Measurements from ENCODE around the gene PLGRKT.
"Not testable (repeated sequence)": the region's sequence is repeated elsewhere in the genome, so short reads cannot be mapped to it uniquely, and the experiment has no call there.

The PLGRKT gene

GRCh38 chr9:5437254-5438216, at the start of gene PLGRKT:
TSS of gene PLGRKT (minus strand) at chr9:5437925. CDS start at chr9:5431977, 5,948 bp downstream.
- DNase-seq: peak; percentile 86

DNA sequence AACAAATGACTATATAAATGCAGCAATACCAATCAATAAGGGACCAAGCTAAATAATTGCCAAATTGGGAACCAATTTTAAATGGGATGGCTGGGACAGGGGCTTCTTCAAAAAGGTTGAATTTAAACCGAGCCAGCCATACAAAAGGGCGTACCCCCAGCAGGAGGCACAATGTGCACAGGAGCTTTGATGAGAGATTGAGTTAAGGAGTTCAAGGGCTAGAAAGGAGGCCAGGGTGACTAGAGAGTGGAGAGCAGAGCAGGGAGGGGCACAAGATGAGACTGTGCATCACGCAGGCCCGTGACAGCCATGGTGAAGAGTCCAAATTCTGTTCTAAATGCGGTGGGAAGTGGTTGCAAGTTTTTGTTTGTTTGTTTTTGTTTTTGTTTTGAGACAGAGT, 49.3 kb upstream of the PLGRKT start:
- no peak for DNase-seq

DNA sequence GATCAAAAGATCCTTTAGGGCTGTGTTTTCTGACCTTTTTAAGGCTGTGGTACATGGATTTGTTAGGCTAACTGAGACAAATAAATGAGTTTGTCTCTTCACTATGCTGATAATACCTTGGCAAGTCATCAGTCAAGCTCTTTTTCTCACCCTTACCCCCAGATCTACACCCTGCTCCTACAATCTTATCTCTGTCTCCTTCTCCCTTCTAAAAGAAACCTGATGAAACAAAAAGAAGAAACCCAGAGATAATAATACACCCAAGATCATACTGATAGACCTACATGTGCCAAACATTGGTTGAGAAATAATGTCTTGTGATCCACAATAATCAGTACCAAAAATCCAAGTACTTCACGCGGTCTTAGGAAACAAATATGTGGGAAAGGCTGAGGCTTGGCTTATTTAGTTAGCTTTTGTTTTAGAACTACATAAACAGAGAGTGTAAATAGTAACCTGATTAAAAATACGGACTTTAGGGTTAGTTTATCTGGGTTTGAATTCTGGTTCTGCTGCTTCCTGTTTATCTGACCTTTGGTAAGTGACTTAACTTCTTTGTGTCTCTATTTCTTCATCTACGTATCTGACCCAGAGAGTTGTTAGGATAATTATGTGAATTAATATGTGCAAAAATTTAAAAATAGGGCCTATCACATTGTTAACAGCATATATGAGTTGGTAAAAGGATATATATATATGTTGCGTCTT, 47.8 kb upstream of the PLGRKT start:
- no peak for DNase-seq

DNA sequence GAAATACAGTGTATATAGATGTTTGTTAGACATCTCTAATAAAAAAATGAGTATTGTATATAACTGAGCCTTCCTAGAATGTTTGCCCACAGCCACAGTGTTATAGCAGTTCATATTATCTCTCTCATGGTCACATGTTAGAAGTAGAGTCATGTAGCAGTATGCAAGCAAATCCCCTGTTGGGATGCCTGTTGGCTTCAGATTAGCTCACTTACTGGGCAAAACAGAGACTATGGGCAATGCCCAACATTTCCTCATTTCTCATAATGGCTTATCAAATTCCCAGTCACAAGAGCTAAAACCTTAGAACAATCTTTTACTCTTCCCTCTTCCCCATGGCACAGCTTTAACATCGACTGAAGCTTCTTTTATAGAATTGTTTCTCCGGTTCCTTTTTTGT, 45.6 kb upstream of the PLGRKT start:
- no peak for DNase-seq

GRCh38 chr9:5482194-5482593, 44.5 kb upstream of the PLGRKT start:
- DNase-seq: no peak

GRCh38 chr9:5481322-5482040, 43.8 kb upstream of the PLGRKT start:
- DNase-seq: no peak

DNA sequence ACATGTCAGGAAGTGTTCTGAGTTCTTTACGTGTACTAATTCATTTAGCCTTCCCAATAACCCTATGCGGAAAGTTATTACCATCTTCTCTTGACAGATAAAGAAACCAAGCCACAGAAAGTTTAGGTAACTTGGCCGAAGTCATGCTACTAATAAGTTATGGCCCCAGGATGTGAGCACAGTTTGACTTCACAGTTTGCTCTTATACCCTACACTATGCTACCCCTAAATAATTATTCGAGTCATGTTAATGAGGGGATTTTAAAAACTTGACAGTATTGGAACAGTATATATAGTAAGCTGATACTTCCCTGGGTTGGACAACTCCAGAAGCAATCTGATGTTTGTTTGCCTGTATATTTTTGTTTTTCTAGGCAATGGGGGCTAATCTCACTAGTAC, 43.2 kb upstream of the PLGRKT start:
- DNase-seq: no peak

DNA sequence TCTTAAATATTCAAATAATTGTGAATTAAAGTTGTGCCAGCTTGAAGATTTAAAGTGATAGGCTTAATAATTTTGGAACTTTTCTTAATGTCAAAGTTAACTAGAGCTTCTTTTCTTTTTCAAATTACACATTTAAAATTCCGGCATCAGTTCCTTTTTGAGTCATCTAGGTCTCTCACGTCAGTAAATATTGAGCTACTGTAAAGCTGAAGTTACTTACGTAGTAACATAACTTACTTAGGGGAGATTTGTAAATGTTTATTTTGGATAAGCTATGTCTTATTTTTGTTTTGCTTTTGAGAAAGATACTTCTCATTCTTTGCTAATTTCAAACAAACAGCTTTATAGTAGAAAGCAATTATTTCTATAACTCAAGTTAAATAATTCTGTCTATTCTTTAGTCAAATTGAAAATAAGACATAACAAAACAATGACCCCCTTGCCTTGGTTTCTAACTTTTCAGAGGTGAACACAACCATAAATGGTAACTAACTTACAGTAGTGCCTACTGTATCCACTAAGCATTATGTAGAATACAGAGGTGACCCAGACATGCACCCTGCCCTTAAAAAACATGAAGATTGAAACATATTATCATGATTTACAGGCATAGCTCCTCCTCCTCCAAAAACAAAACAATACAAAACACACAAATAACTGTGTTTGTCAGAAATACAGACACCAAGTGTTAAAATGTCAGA, 42.4 kb upstream of the PLGRKT start:
- no peak for DNase-seq

GRCh38 chr9:5478206-5478605, 40.5 kb upstream of the PLGRKT start:
- no peak for DNase-seq

- not testable (repeated sequence) for DNase-seq
Observed at GRCh38 chr9:5475611-5476010, 37.9 kb upstream of the PLGRKT start.

DNA sequence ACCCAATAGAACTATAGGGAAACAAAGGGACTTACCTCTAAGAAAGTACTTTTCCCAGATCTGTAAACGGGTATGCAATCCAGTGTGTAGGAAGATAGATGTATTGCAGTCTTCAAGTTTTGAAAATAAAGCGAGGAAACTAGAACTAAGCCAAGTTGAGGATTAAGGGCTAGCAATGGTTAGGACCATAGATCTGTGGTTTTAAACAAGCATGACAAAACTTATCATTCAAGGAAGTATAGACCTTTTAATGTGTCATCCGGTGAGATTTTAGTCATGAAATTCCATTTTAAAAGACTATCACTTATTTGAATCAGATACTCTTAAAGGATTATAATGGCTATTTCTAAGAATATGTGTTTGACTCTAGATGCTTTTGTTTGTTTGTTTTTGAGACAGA, 33.1 kb upstream of the PLGRKT start:
- no peak for DNase-seq

- DNase-seq: no peak
Observed at GRCh38 chr9:5470122-5470521, 32.4 kb upstream of the PLGRKT start.

DNA sequence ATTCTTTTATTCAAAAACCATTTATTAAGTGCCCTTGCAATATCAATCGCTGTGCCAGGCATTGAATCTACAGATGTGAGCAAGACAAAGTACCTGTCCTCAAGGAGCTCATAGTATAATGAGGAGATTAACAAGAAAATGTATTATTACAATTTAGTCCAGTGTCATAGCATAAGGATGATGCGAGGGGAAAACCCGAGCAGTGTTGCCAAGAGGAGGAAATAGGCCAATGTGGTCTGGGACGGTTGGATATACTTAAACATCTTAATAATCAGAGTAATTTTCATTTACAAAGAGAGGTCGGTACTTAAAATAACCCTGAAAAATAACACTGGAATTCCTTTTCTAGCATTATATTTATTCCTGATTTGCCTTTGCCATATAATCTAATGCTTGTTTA, 31.1 kb upstream of the PLGRKT start:
- DNase-seq: no peak

DNA sequence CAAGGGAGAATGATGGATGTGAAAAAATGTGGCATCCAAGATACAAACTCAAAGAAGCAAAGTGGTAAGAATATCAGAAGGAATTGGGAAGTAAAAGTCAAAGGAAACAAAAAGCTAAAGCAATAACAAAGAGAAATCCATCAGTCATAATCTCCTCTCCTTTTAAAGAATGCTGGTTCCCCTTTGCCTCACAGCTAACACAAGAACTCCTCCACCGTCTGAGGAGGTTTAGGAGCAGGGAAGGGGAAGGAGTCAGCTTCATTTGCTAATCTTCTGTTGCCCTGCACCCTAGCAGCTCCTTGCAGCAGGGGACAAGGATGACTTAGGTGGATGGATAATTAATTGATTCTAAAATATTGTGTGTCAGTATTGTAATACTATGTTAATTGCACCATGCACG, 29.0 kb upstream of the PLGRKT start:
- no peak for DNase-seq

- DNase-seq: no peak
Observed at GRCh38 chr9:5466005-5466404, 28.3 kb upstream of the PLGRKT start.

DNA sequence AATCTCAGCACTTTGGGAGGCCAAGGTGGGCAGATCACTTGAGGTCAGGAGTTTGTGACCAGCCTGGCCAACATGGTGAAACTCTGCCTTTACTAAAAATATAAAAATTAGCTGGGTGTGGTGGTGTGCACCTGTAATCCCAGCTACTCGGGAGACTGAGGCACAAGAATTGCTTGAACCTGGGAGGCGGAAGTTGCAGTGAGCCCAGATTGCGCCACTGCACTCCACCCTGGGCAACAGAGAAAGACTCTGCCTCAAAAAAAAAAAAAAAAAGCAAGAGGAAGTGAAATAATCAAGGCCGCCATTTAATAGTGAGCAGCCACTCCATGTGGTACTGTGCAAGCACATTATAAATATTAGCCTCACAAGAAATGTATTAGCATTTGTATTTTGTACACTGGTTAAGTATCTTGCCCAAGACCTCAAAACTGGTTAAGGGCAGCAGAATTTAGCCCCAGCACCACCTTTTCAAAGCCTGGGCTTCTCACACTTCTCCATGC, 27.2 kb upstream of the PLGRKT start:
- DNase-seq: not testable (repeated sequence)

- DNase-seq: no peak
Observed at GRCh38 chr9:5460157-5460556, 22.4 kb upstream of the PLGRKT start.

DNA sequence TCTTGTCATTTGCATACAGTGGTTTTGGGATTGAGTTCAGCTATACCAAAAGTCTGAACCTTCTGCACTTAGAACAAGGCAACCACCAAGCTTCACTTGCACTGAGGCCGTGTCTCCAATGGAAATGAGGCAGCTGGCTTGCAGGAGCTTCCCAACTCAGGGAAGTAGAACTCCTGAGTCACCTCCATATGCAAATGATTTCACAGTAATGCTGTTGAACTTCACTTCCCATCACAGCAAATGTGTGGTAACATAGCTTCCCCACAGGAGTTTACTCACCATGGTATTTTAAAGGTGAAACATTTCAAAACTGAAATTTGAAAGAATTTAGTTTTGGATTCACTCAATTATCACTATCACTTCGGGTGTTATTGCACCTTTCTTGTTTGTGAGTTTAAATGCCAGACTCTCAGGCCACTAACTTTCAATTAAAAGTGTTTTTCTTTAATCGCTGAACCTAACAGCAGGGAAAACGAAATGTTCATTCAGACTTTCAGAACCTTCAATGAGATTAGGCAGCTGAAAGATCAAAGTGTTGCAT, 21.6 kb upstream of the PLGRKT start:
- no peak for DNase-seq

DNA sequence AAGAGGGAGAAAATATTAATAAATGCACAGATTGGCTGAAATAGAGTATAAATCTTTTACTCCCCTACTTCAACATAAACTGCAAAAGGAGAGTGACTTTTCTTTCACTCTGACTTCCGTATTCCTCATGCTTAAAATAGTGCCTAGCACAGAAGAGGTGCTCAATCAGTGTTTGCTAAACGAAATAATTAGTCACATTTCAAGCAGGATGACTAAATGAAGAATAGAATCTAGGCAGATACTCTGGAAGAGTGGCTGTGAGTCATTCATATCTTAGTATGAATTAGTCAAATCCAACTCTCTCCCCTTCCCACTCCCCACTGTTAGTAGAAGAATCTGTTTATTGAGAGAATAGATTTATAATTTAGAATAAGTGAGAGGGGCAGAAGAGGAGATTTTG, 17.5 kb upstream of the PLGRKT start:
- DNase-seq: no peak

GRCh38 chr9:5453673-5454072, 15.9 kb upstream of the PLGRKT start:
- DNase-seq: no peak

- no peak for DNase-seq
Observed at GRCh38 chr9:5453004-5453403, 15.3 kb upstream of the PLGRKT start.

DNA sequence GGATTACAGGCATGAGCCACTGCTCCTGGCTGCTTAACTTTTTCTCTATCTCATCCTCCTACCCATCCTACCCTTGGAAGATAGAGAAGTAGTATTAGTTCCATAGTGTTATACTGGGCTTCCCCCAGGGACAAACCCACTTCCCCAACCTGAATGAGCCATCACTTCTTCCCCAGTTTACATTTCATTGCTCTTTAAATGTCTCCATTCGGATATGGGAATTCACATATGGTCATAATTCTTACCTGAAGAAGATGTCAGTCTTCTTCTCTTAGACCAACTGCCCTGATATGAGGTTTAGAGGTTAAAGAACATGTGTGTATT, 14.5 kb upstream of the PLGRKT start:
- no peak for DNase-seq
